Measurements from ENCODE around the gene MAMDC2. TPM values are rescaled to one million over a fixed set of nuclear protein-coding genes. Genes with fewer than 3 reads are reported as not detected.
A peak's percentile ranks its signal among the peaks of the same experiment; 100 is the strongest.

MAMDC2 gene
- total RNA-seq, 4 donors from 2014 or later, result 4.9 to 9.9 (median 8.7) TPM

GRCh38 chr9:70130266-70130665 is 86.6 kb downstream of the MAMDC2 start:
- TF ChIP-seq CTCF (IDR thresholded peaks at IDR 0.05 in 4 of 5, conservative IDR thresholded peaks at IDR 0.05 in 1 of 5) (no peak), POLR2A (IDR thresholded peaks at IDR 0.05) (no peak)
- no peaks in the 10 kb centered on the region for H3K9me3 ChIP-seq
- intact Hi-C loops (cut with DNase I; ENCODE audit: low total_unique reads), result no loop called here

GRCh38 chr9:70131296-70131695 is 87.6 kb downstream of the MAMDC2 start:
- ATAC-seq (peak; percentile 55 to 73), DNase-seq (no peak)
- intact Hi-C loops (cut with DNase I; ENCODE audit: low total_unique reads) (no loop called here), in situ Hi-C loops (cut with MboI; ENCODE audit: low sequenced_read_pairs in 4 of 4) (no loop called here)
- H3K4me1 ChIP-seq, result peaks cover 11 to 26% of the 10 kb centered on the region in 2 donors
- TF ChIP-seq CTCF (IDR thresholded peaks at IDR 0.05 in 4 of 5, conservative IDR thresholded peaks at IDR 0.05 in 1 of 5) (no peak), POLR2A (IDR thresholded peaks at IDR 0.05) (no peak)
- H3K27me3 ChIP-seq, result no peaks in the 10 kb centered on the region
- no peaks in the 10 kb centered on the region for H3K9me3 ChIP-seq
- no peaks in the 10 kb centered on the region for H3K36me3 ChIP-seq
- peak overlapping the region in 3 of 4 donors; percentile 4 to 59 (median 9) for H3K27ac ChIP-seq
- no peak overlapping the region for H3K4me3 ChIP-seq

More at GRCh38 chr9:70130266-70130665, 86.6 kb downstream of the MAMDC2 start:
- Histone ChIP-seq H3K4me3 (no peak overlapping the region), H3K27ac (no peak overlapping the region), H3K4me1 (peaks cover 11 to 26% of the 10 kb centered on the region in 2 donors), H3K27me3 (no peaks in the 10 kb centered on the region), H3K36me3 (no peaks in the 10 kb centered on the region)
- DNase-seq (no peak), ATAC-seq (no peak)
- in situ Hi-C loops (cut with MboI; ENCODE audit: low sequenced_read_pairs in 4 of 4), result no loop called here

- no peaks in the 10 kb centered on the region for H3K9me3 ChIP-seq
- no peaks in the 10 kb centered on the region for H3K36me3 ChIP-seq
- no peaks in the 10 kb centered on the region for H3K27me3 ChIP-seq
- H3K4me3 ChIP-seq, result no peak overlapping the region
- no peak overlapping the region for H3K27ac ChIP-seq
- TF ChIP-seq POLR2A (IDR thresholded peaks at IDR 0.05) (no peak), CTCF (IDR thresholded peaks at IDR 0.05 in 4 of 5, conservative IDR thresholded peaks at IDR 0.05 in 1 of 5) (no peak)
- in situ Hi-C loops (cut with MboI; ENCODE audit: low sequenced_read_pairs in 4 of 4), result no loop called here
- ATAC-seq (no peak), DNase-seq (no peak)
- intact Hi-C loops (cut with DNase I; ENCODE audit: low total_unique reads), result no loop called here
- H3K4me1 ChIP-seq, result peaks cover 11 to 18% of the 10 kb centered on the region in 2 donors
Measured at GRCh38 chr9:70133253-70134208, 89.9 kb downstream of the MAMDC2 start.

- intact Hi-C loops (cut with DNase I; ENCODE audit: low total_unique reads), result no loop called here
- Histone ChIP-seq H3K4me3 (no peak overlapping the region), H3K27ac (no peak overlapping the region), H3K9me3 (no peaks in the 10 kb centered on the region), H3K27me3 (no peaks in the 10 kb centered on the region), H3K36me3 (no peaks in the 10 kb centered on the region), H3K4me1 (peaks cover 11 to 18% of the 10 kb centered on the region in 2 donors)
- no peak for TF ChIP-seq POLR2A (IDR thresholded peaks at IDR 0.05)
- TF ChIP-seq CTCF (IDR thresholded peaks at IDR 0.05 in 4 of 5, conservative IDR thresholded peaks at IDR 0.05 in 1 of 5), result no peak
- no peak for DNase-seq
- no peak for ATAC-seq
- in situ Hi-C loops (cut with MboI; ENCODE audit: low sequenced_read_pairs in 4 of 4), result no loop called here
Measured at GRCh38 chr9:70134360-70134759, 90.7 kb downstream of the MAMDC2 start.

Data from gastrocnemius medialis (tissue), 4 donors.